H1 (cell line): ENCODE results near the gene PLSCR1. TPM values are rescaled to one million over a fixed set of nuclear protein-coding genes. Genes with fewer than 3 reads are reported as not detected.
"Not testable (repeated sequence)": the region's sequence is repeated elsewhere in the genome, so short reads cannot be mapped to it uniquely, and the experiment has no call there.

Experiments used
- CTCF ChIA-PET: fragments of 300-600 bp; sonication (Branson Sonifier 250); formaldehyde crosslinking; loops from one replicate; lab custom pipeline; 2021; ENCODE audit not compliant: partially characterized antibody; lab: Charles Lee
- POLR2A ChIA-PET: fragments of 300-600 bp; sonication (Branson Sonifier 250); formaldehyde crosslinking; loops from one replicate; lab custom pipeline; 2021; ENCODE audit warnings: inconsistent platforms; ENCODE audit not compliant: partially characterized antibody; lab: Charles Lee
- DNase-seq, 2 experiments: peaks; one replicate each; pipeline versions ENCODE4 v3.0.0 to v3.0.0-alpha.2; 2010 to 2022; ENCODE audit warnings: low spot score in 2 of 2, low read depth in 1 of 2, mixed read lengths in 1 of 2
- FAIRE-seq: peaks from 2 replicates; lab custom pipeline; 2011; peaks lifted over from hg19 to GRCh38; lab: Jason Lieb, UNC
- H2AFZ ChIP-seq: 2 replicates; pipeline ENCODE4 v1.8.1; 2012; ENCODE audit warnings: low read length, inconsistent platforms
- H2AK5ac ChIP-seq: 2 replicates; pipeline ENCODE4 v1.6.1; 2013; ENCODE audit warnings: low read depth, low read length
- H2BK120ac ChIP-seq: replicated peaks from 2 replicates; pipeline ENCODE3; 2013; ENCODE audit warnings: low read depth, low read length, inconsistent platforms
- H2BK12ac ChIP-seq: 2 replicates; pipeline ENCODE4 v1.6.1; 2013; ENCODE audit warnings: low read depth, low read length
- H2BK15ac ChIP-seq: 2 replicates; pipeline ENCODE4 v1.6.1; 2013; ENCODE audit warnings: low read length
- H2BK20ac ChIP-seq: 2 replicates; pipeline ENCODE4 v1.6.1; 2013; ENCODE audit warnings: low read length
- H2BK5ac ChIP-seq: 2 replicates; pipeline ENCODE4 v1.6.1; 2013; ENCODE audit warnings: low read depth, low read length
- H3K14ac ChIP-seq: 2 replicates; pipeline ENCODE4 v1.6.1; 2013; ENCODE audit warnings: inconsistent platforms; ENCODE audit not compliant: insufficient read length
- H3K18ac ChIP-seq: 2 replicates; pipeline ENCODE4 v1.6.1; 2013; ENCODE audit warnings: low read length; ENCODE audit errors: extremely low read depth
- H3K23ac ChIP-seq: 2 replicates; pipeline ENCODE4 v1.6.1; 2013; ENCODE audit warnings: inconsistent platforms; ENCODE audit not compliant: insufficient read length
- H3K23me2 ChIP-seq: 2 replicates; pipeline ENCODE4 v1.6.1; 2013; ENCODE audit warnings: low read depth, low read length
- H3K27ac ChIP-seq: 2 replicates; pipeline ENCODE4 v1.6.1; 2011; ENCODE audit warnings: low read depth, low read length, inconsistent platforms
- H3K27me3 ChIP-seq, 4 experiments: replicated peaks in 1 of 4; 1 replicate in 1 of 4; 2 replicates in 3 of 4; pipeline versions ENCODE4 v1.6.1 to v1.8.1; 2011 to 2013; ENCODE audit warnings: low read length in 3 of 4, mild to moderate bottlenecking in 3 of 4, inconsistent platforms in 2 of 4, mixed read lengths in 2 of 4, moderate library complexity in 1 of 4; ENCODE audit not compliant: control insufficient read depth in 3 of 4, insufficient read depth in 3 of 4; ENCODE audit errors: extremely low read depth in 1 of 4
- H3K36me3 ChIP-seq, 4 experiments: 2 replicates each; pipeline versions ENCODE4 v1.6.1 to v1.8.1; 2011 to 2013; ENCODE audit warnings: mild to moderate bottlenecking in 4 of 4, low read length in 3 of 4, moderate library complexity in 2 of 4, control low read depth in 1 of 4, inconsistent platforms in 1 of 4; ENCODE audit not compliant: insufficient read depth in 4 of 4, control insufficient read depth in 2 of 4
- H3K4ac ChIP-seq: replicated peaks from 2 replicates; pipeline ENCODE3; 2013; ENCODE audit warnings: low read length, low read depth, mixed read lengths, inconsistent platforms; ENCODE audit not compliant: insufficient read length
- H3K4me1 ChIP-seq, 4 experiments: replicated peaks in 1 of 4; 1 replicate in 1 of 4; 2 replicates in 3 of 4; pipeline versions ENCODE4 v1.6.1 to v1.8.1; 2011 to 2013; ENCODE audit warnings: low read length in 3 of 4, inconsistent platforms in 2 of 4, mixed read lengths in 1 of 4; ENCODE audit not compliant: insufficient read depth in 4 of 4, control insufficient read depth in 3 of 4
- H3K4me2 ChIP-seq, 2 experiments: 2 replicates each; pipeline versions ENCODE4 v1.6.1 to v1.8.1; 2011 to 2013; ENCODE audit warnings: low read depth in 2 of 2, low read length in 2 of 2, control low read depth in 1 of 2, inconsistent platforms in 1 of 2, mild to moderate bottlenecking in 1 of 2; ENCODE audit not compliant: insufficient read depth in 1 of 2
- H3K4me3 ChIP-seq, 4 experiments: fragments of 200-600, 300-600 bp in 1 of 4; sonication (generic), shearing (Covaris generic), sonication (Bioruptor Twin) in 1 of 4; 2 replicates each; pipeline versions ENCODE4 v1.5.1 to v1.8.1; 2011 to 2016; ENCODE audit warnings: low read length in 4 of 4, low read depth in 3 of 4, control low read depth in 2 of 4, inconsistent platforms in 2 of 4, mild to moderate bottlenecking in 2 of 4, mixed read lengths in 1 of 4, moderate library complexity in 1 of 4; ENCODE audit not compliant: insufficient read depth in 2 of 4; ENCODE audit errors: extremely low read depth in 1 of 4
- H3K56ac ChIP-seq: replicated peaks from 2 replicates; pipeline ENCODE3; 2013; ENCODE audit warnings: low read depth, mild to moderate bottlenecking, mixed read lengths, low read length, inconsistent platforms; ENCODE audit not compliant: insufficient read length
- H3K79me1 ChIP-seq: 2 replicates; pipeline ENCODE4 v1.6.1; 2013; ENCODE audit warnings: low read depth, low read length, control low read depth
- H3K79me2 ChIP-seq, 2 experiments: 2 replicates each; pipeline versions ENCODE4 v1.6.1 to v1.8.1; 2012 to 2013; ENCODE audit warnings: low read length in 2 of 2, mild to moderate bottlenecking in 2 of 2, inconsistent platforms in 1 of 2; ENCODE audit not compliant: insufficient read depth in 2 of 2, control insufficient read depth in 1 of 2
- H3K9ac ChIP-seq, 4 experiments: replicated peaks in 1 of 4; 1 replicate in 1 of 4; 2 replicates in 3 of 4; pipeline versions ENCODE4 v1.6.1 to v1.8.1; 2011 to 2013; ENCODE audit warnings: low read depth in 3 of 4, low read length in 3 of 4, control low read depth in 2 of 4, mild to moderate bottlenecking in 2 of 4, moderate library complexity in 2 of 4, inconsistent platforms in 1 of 4; ENCODE audit errors: extremely low read depth in 1 of 4
- H3K9me3 ChIP-seq, 2 experiments: 2 replicates each; pipeline versions ENCODE4 v1.6.1 to v1.8.1; 2012 to 2013; ENCODE audit warnings: mild to moderate bottlenecking in 2 of 2, moderate library complexity in 2 of 2, control low read depth in 1 of 2, inconsistent platforms in 1 of 2, low read depth in 1 of 2, low read length in 1 of 2, mixed read lengths in 1 of 2; ENCODE audit not compliant: insufficient read depth in 2 of 2
- H4K20me1 ChIP-seq, 2 experiments: replicated peaks in 1 of 2; 2 replicates each; pipeline versions ENCODE3 to v1.8.1; 2011 to 2013; ENCODE audit warnings: inconsistent platforms in 2 of 2, low read length in 2 of 2, mild to moderate bottlenecking in 1 of 2; ENCODE audit not compliant: insufficient read depth in 2 of 2, control insufficient read depth in 1 of 2
- H4K5ac ChIP-seq: 2 replicates; pipeline ENCODE4 v1.6.1; 2013; ENCODE audit warnings: low read length, low read depth, mixed read lengths, inconsistent platforms; ENCODE audit not compliant: insufficient read length
- H4K8ac ChIP-seq: 2 replicates; pipeline ENCODE4 v1.8.0; 2013; ENCODE audit warnings: mild to moderate bottlenecking, moderate library complexity, low read length, inconsistent platforms; ENCODE audit not compliant: insufficient read depth; ENCODE audit errors: extremely low read depth
- H4K91ac ChIP-seq: replicated peaks from 2 replicates; pipeline ENCODE3; 2013; ENCODE audit warnings: low read length, mixed read lengths, inconsistent platforms; ENCODE audit not compliant: insufficient read length
- WGBS, 2 experiments: shearing (Covaris generic) in 1 of 2; methylation state at CpG; one replicate each; pipeline versions ENCODE4 v1.1.6 to v1.1.7; 2013 to 2015; ENCODE audit warnings: low lambda C conversion rate in 2 of 2, mixed read lengths in 2 of 2, inconsistent platforms in 1 of 2, low coverage in 1 of 2, missing lambda C conversion rate in 1 of 2; ENCODE audit not compliant: insufficient replicate concordance in 2 of 2, insufficient coverage in 1 of 2, insufficient read length in 1 of 2; ENCODE audit errors: extremely low coverage in 1 of 2, missing lambda C conversion rate in 1 of 2; 5-methylcytosine and 5-hydroxymethylcytosine counted together
- polyA plus RNA-seq, 7 experiments: library from polyadenylated mRNA; depleted of rRNA in 3 of 7; stranded (reverse) in 5 of 7; unstranded in 2 of 7; fragments of >200 nt in 5 of 7; fragments of 200-250 nt in 2 of 7; gene quantifications; 1 replicate in 5 of 7; 2 replicates in 1 of 7; 4 replicates in 1 of 7; pipeline versions ENCODE4 v1.2.1 to v1.2.3, GENCODE V29; 2011 to 2013; ENCODE audit warnings: missing spikeins in 2 of 7, mixed read lengths in 2 of 7
- total RNA-seq: library from RNA; stranded (reverse); fragmentation: NEBNext Ultra II Directional; extraction: Animal tissue kit (Norgen Biotek cat#: 25700); gene quantifications from 2 replicates; pipeline ENCODE4 v1.2.1, GENCODE V29; 2021

PLSCR1 gene
- total and polyA plus RNA-seq, 2 of the 8 experiments (the other 6 are each of a cell fraction or from before 2014, with no cell fraction given): 32.2 to 48.5 TPM

DNA sequence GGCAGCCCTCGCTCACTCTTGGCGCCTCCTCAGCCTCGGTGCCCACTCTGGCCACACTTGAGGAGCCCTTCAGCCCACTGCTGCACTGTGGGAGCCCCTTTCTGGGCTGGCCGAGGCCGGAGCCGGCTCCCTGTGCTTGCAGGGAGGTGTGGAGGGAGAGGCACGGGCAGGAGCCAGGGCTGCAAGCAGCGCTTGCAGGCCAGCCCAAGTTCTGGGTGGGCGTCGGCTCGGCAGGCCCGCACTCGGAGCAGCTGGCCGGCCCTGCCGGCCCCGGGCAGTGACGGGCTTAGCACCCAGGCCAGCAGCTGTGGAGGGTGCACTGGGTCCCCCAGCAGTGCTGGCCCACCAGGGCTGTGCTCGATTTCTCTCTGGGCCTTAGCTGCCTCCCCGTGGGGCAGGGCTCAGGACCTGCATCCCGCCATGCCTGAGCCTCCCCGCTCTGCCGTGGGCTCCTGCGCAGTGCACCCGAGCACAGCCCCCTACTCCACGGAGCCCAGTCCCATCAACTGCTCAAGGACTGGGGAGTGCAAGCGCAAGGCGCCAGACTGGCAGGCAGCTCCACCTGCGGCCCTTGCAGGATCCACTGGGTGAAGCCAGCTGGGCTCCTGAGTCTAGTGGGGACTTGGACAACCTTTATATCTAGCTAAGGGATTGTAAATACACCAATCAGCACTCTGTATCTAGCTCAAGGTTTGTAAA lies 47.1 kb downstream of the PLSCR1 start:
- WGBS, 2 experiments: 94% methylated on average over 22 of the region's 28 CpGs; no CpG with 5 or more reads in 1 of the 2 experiments
- H3K18ac ChIP-seq, POLR2A ChIA-PET, H4K20me1 ChIP-seq, H2BK20ac ChIP-seq, H4K91ac ChIP-seq, H3K36me3 ChIP-seq, H3K27ac ChIP-seq, H3K27me3 ChIP-seq, H4K5ac ChIP-seq, H3K79me1 ChIP-seq, H3K23me2 ChIP-seq, H3K4me2 ChIP-seq, H3K79me2 ChIP-seq, H2AFZ ChIP-seq, DNase-seq, H3K9ac ChIP-seq, H3K4me1 ChIP-seq, H3K14ac ChIP-seq, H2AK5ac ChIP-seq, H2BK15ac ChIP-seq, H3K56ac ChIP-seq, H3K23ac ChIP-seq, H2BK120ac ChIP-seq, H3K4ac ChIP-seq, H4K8ac ChIP-seq, H3K9me3 ChIP-seq, H2BK5ac ChIP-seq, H3K4me3 ChIP-seq, H2BK12ac ChIP-seq, FAIRE-seq: not testable (repeated sequence)
- CTCF ChIA-PET: interaction anchor here (0.9 kb wide), 1 partner anchor 308 kb away, joined by 3 read pairs; no protein-coding TSS in a partner anchor
